NCI-H1694 treated with DMSO at 0.1 percent for 48 hours (cell line): ENCODE measurements around the gene LMF1.

ENCODE experiments used
- DNase-seq: peaks from one replicate; lab custom pipeline; 2025; lab: John Stamatoyannopoulos, UW

LMF1 gene

GRCh38 chr16:879461-879861 lies 91.3 kb downstream of the LMF1 start:
- DNase-seq = no peak

- DNase-seq = no peak
These were observed 91.9 kb downstream of the LMF1 start for GRCh38 chr16:878886-879285.

DNA sequence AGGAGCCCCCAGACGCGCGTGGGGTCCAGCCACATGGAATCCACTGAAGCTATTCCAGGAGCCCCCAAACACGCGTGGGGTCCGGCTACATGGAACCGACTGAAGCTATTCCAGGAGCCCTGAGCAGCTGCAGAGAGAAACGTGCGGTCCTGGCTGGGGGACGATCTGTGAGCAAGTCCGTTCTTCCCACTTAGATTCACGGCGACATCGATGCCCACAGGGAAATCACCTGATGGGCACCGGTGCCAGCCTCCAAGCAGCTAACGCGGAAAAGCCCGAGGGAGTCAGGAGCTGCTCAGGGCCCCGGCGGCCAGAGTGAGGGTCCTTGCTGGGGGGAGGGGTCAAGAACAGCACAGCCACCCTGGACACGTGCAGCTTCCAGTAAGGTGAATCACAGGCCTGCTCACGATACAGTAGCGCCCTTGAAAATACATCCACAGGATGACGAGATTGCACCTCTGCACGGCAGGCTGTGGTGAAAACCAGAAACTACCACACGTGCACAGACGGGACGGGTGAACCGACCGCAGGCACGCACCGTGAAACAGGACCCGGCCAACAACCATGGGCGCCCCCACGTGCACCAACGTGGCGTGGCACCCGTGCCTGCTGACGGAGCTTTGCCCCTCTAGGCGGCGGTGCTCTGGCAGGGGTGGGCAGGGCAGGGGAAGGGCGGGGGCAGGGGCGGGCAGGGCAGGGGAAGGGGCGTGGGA lies 92.6 kb downstream of the LMF1 start:
- DNase-seq = no peak

- DNase-seq = no peak
These were observed 93.3 kb downstream of the LMF1 start for GRCh38 chr16:877242-878071.

DNA sequence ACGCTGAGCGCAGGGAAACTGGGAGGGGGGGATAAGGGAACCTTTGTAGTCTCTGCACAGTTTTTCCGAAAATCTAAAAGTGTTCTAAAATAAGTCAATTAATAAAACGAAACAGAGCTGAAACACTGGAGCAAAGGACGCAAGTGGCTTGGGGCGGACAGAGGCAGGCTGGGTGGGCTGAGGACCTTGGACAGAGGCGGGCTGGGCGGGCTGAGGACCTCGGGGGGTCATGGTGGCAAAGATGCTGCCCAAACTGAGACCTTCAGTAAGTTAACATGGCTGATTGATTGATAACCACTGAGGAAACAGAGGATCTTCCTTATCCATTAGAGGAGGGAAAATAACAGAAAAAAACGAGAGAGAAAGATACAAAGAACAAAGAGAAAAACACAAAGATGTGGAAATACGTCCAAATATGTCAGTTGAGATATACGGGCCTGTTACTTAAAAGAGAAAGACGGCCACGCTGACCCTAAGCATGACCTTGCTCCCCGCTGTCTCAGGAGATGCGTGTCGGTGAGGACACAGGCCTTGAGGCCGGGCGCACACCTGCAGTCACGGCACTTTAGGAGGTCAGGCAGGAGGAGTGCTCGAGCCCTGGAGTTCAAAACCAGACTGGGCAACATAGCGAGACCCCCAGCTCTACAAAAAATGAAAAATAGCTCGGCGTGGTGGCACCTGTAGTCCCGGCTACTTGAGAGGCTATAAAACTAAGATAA lies 94.1 kb downstream of the LMF1 start:
- DNase-seq = no peak

DNA sequence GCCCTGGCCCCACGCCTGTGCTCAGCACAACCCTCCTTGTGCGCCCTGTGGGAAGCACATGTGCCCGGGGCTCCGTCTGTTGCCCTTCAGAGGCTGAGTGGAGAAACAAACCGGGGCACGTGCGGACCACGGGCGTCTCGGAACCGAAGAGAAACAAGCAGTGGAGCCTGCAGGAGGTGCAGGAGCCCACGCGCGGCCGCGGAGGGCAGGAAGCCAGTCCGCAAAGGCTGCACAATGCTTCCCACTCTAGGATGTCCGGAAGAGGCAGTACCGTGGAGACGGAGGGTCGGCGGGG lies 94.8 kb downstream of the LMF1 start:
- no peak for DNase-seq

GRCh38 chr16:875182-876040 lies 95.4 kb downstream of the LMF1 start:
- no peak for DNase-seq

- DNase-seq = no peak
These were observed 96.2 kb downstream of the LMF1 start for GRCh38 chr16:874366-875181.

DNA sequence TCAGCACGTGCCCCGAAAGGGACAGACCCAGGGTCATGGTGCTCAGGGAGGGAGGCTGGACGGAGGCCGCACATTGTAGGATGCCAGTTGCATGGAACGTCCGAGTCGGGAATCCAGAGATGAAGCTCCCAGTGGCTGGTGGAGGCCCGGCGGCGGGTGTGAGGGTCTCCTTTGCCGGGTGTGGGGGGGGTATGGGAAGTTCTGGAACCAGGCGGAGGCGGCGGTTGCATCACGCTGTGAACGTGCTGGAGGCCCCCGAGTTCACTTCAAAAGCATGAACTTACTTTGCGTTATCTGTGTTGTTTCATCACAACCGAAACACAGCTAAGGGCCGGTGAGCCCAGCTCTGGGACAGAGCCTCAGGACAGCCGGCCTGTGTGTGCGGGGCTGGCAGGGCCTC lies 96.9 kb downstream of the LMF1 start:
- DNase-seq = no peak

DNA sequence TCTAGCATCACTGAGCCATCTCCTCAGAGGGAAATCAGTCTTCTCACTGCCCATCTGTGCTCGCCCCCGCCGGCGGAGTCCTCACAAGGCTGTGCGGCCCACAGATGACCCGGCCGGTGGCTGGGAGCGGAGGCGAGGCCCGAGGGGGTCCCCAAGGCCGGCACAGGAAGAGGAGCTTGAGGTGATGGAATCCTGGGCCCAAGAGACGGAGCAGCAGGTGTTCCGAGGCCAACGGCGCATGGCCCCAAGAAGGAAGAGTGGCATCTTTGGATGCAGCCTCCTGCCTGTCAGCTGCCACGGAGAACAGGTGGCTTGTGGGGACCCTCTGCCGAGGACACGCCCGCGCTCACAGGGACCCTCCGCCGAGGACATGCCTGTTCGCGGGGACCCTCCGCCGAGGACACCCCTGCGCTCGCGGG lies 97.5 kb downstream of the LMF1 start:
- DNase-seq = no peak

- DNase-seq = no peak
These were observed 98.1 kb downstream of the LMF1 start for GRCh38 chr16:872436-873242.

DNA sequence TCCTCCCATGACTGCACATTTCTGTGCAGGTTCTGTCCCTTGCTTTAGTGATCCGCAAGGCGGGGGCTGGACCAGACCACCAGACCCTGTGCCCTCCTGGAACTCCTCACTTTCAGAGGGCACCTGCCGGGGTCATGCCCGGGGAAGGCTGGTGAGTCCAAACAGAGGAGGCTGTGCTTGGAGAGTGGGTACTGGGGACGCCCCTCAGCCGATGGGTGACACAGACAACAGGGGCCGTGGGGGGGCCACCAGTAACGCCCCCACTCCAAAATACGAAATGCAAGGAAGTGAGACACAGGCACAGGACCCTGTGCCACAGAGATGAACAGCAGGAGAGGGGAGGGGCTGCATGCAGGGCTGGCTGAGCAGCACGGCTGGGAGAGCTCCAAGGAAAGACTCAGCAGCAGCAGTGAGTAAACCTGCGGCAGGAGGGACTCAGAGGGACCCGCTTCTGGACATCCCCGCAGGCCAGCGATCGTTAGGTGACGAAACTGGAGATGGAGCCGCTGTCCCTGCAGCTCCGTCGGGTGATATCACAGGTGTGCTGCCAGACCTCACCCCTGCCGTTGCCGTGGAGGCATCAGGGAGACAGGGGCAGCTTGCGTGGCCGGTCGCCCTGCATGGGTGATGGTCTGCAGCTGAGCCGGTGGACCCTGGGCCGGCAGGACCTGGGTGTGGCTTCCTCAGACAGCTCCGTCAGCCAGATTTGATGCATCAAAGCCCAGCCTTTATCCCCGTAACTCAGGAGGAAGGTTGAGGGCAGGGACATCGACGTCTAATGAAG lies 99.0 kb downstream of the LMF1 start:
- no peak for DNase-seq

- DNase-seq = no peak
These were observed 99.8 kb downstream of the LMF1 start for GRCh38 chr16:870856-871561.

DNA sequence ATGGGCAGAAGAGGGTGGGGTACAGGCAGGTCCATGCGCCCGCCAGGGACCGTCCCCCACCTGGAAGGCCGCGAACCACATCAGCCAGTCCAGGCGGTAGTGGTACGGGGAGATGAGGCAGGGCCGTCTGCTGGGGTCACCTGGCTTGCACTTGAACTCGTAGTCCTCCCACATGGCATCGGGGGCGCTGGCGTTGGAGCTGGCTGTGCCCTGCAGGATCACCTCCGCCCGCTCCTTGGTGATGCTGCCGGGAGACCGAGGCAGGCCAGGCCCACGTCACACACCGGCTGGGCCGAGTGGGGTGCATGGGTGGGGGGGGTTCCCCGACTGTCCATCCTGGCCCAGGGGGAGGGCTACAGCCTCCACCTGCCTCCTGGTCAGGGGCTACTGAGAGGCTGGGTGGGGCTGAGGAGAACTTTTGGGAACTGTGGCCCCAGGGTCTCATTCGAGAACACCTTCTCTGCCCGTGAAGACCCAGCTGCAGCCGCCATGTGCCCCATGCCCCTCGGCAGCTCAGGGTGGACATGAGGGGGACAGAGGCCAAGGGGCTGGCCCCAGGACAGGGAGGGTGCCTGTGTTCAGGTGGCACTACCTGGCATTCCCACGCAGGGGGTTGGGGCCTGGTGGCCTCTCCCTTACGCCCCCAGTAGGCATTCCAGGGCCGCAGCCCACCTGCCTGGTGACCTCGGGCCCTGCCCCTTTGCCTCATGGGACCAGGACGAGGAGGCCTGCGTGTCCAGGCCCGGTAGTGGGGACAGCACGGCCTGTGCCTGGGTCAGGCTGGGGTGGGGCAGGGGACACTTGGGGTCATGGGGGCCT lies 100.8 kb downstream of the LMF1 start:
- no peak for DNase-seq

DNA sequence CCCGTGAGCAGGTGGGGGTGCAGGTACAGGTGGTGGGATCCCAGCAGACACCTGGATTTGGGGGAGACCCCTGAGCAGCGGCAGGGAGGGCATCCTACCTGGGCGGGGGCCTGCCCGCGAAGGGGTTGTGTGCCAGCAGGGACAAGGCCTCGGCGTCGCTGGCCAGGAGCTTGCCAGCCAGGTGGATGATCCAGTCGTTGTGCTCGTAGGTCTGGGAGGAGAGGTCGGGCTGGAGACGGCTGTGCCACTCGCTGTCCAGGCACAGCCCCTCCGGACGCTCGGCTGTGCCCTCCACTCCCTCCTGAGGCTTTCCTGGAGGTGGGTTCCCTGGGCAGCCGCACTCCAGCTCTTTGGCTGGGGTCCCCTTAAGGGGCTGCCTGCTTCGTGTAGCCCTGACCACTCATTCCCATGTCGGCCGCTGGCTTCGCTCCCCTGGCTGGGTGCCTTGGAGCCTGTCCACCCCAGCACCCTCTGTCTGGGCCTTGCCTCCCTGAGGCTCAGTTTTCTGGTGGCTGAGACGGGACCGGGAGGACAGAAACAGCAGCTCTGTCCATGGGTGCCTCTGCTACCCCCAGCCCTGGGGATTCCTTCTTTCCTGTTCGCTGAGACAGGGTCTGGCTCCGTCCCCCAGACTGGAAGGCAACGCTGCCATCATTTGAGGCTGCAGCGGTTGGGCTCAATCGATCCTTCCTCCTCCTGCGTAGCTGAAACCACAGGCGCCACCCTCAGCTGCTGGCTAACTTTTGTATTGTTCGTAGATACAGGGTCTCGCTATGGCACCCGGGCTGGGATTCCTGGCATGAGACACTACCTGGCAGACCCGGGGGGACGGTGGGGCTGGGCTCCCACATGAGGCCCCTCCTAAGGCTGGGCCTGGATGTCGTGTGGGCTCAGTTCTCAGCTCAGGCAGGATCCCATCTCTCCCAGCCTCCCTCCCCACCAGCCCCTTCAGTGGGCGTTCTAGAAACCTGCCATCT lies 101.7 kb downstream of the LMF1 start:
- no peak for DNase-seq

DNA sequence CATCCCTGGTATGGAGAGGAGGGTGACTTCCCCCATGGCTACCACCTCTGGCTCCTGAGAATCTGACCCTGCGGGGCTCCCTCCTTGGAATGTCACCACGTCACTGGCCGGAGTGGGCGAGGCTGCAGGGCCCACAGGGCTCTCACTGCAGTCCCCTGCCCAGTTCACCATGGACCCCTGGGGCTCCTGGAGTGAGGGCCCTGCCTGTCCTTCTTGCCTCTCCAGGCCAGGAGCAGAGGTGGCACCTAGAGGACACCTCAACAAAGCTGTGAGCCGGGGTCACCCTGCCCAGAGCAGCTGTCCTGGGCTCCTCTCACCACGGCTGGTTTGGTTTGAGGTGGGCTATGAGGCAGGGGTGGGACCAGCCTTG lies 102.4 kb downstream of the LMF1 start:
- DNase-seq = no peak
